Measurements from ENCODE around the gene TMEM238L.

The TMEM238L gene

GRCh38 chr17:10807704-10808128 lies 3.8 kb upstream of the TMEM238L start:
- TF ChIP-seq CTCF (IDR thresholded peaks at IDR 0.05; ENCODE audit: low read depth, low read length, poor library complexity, severe bottlenecking) (no peak), EZH2phosphoT487 (IDR thresholded peaks at IDR 0.05; ENCODE audit: borderline replicate concordance, low read length) (no peak)
- no peak overlapping the region for H3K4me3 ChIP-seq (ENCODE audit: low read length)
- no peaks in the 10 kb centered on the region for H3F3A ChIP-seq (ENCODE audit: control insufficient read depth, insufficient read depth)
- no peaks in the 10 kb centered on the region for H3K9me2 ChIP-seq (replicated peaks; ENCODE audit: control insufficient read depth, low read length)
- H3K4me1 ChIP-seq (ENCODE audit: control insufficient read depth, low read length), result no peaks in the 10 kb centered on the region
- no peak overlapping the region for H3K27ac ChIP-seq (ENCODE audit: low read depth, low read length)
- H4K20me1 ChIP-seq (ENCODE audit: control insufficient read depth, insufficient read depth, low read depth, low read length), result no peaks in the 10 kb centered on the region
- no peaks in the 10 kb centered on the region for H3K9me3 ChIP-seq (ENCODE audit: control insufficient read depth, insufficient read depth, low read length)
- H3K4me2 ChIP-seq (ENCODE audit: low read length), result no peak overlapping the region
- no peaks in the 10 kb centered on the region for H3K79me2 ChIP-seq (ENCODE audit: control insufficient read depth, low read length)
- no peaks in the 10 kb centered on the region for H3K36me3 ChIP-seq (ENCODE audit: control insufficient read depth, low read length)
- no peaks in the 10 kb centered on the region for H3K27me3 ChIP-seq (ENCODE audit: control insufficient read depth, low read length)

GRCh38 chr17:10806545-10807262 lies 2.8 kb upstream of the TMEM238L start:
- H3K4me1 ChIP-seq (ENCODE audit: control insufficient read depth, low read length), result no peaks in the 10 kb centered on the region
- H3K4me2 ChIP-seq (ENCODE audit: low read length), result no peak overlapping the region
- H3K79me2 ChIP-seq (ENCODE audit: control insufficient read depth, low read length), result no peaks in the 10 kb centered on the region
- TF ChIP-seq EZH2phosphoT487 (IDR thresholded peaks at IDR 0.05; ENCODE audit: borderline replicate concordance, low read length) (no peak), CTCF (IDR thresholded peaks at IDR 0.05; ENCODE audit: low read depth, low read length, poor library complexity, severe bottlenecking) (no peak)
- H4K20me1 ChIP-seq (ENCODE audit: control insufficient read depth, insufficient read depth, low read depth, low read length), result no peaks in the 10 kb centered on the region
- no peaks in the 10 kb centered on the region for H3F3A ChIP-seq (ENCODE audit: control insufficient read depth, insufficient read depth)
- H3K9me3 ChIP-seq (ENCODE audit: control insufficient read depth, insufficient read depth, low read length), result no peaks in the 10 kb centered on the region
- no peak overlapping the region for H3K4me3 ChIP-seq (ENCODE audit: low read length)
- no peaks in the 10 kb centered on the region for H3K27me3 ChIP-seq (ENCODE audit: control insufficient read depth, low read length)
- no peaks in the 10 kb centered on the region for H3K9me2 ChIP-seq (replicated peaks; ENCODE audit: control insufficient read depth, low read length)
- no peak overlapping the region for H3K27ac ChIP-seq (ENCODE audit: low read depth, low read length)
- H3K36me3 ChIP-seq (ENCODE audit: control insufficient read depth, low read length), result no peaks in the 10 kb centered on the region

GRCh38 chr17:10805911-10806310 lies 2.0 kb upstream of the TMEM238L start:
- Histone ChIP-seq H3K4me3 (ENCODE audit: low read length) (no peak overlapping the region), H3K36me3 (ENCODE audit: control insufficient read depth, low read length) (no peaks in the 10 kb centered on the region), H3K27ac (ENCODE audit: low read depth, low read length) (no peak overlapping the region), H3K9me3 (ENCODE audit: control insufficient read depth, insufficient read depth, low read length) (no peaks in the 10 kb centered on the region), H3K79me2 (ENCODE audit: control insufficient read depth, low read length) (no peaks in the 10 kb centered on the region), H3K9me2 (replicated peaks; ENCODE audit: control insufficient read depth, low read length) (no peaks in the 10 kb centered on the region), H3K4me2 (ENCODE audit: low read length) (no peak overlapping the region), H3F3A (ENCODE audit: control insufficient read depth, insufficient read depth) (no peaks in the 10 kb centered on the region), H3K4me1 (ENCODE audit: control insufficient read depth, low read length) (no peaks in the 10 kb centered on the region), H3K27me3 (ENCODE audit: control insufficient read depth, low read length) (no peaks in the 10 kb centered on the region), H4K20me1 (ENCODE audit: control insufficient read depth, insufficient read depth, low read depth, low read length) (no peaks in the 10 kb centered on the region)
- no peak for TF ChIP-seq CTCF (IDR thresholded peaks at IDR 0.05; ENCODE audit: low read depth, low read length, poor library complexity, severe bottlenecking)
- TF ChIP-seq EZH2phosphoT487 (IDR thresholded peaks at IDR 0.05; ENCODE audit: borderline replicate concordance, low read length), result no peak

All from DOHH2 (cell line).